ENCODE results near the gene SPINK6. TPM values are rescaled to one million over a fixed set of nuclear protein-coding genes. Genes with fewer than 3 reads are reported as not detected.

SPINK6 gene
- total RNA-seq, 1 experiment from 2014 or later: not detected

GRCh38 chr5:148179234-148179824, 23.5 kb upstream of the SPINK6 start:
- no peak overlapping the region for H3K27ac ChIP-seq (ENCODE audit: low read depth, low read length, poor library complexity, severe bottlenecking)
- ChIA-PET POLR2A (ENCODE audit: low non-redundant PET) (no interaction called here), CTCF (interaction anchor here (1.4 kb wide), 1 partner anchor 552 kb away, joined by 7 read pairs; no protein-coding TSS in a partner anchor)
- TF ChIP-seq CTCF (conservative IDR thresholded peaks at IDR 0.05; ENCODE audit: low read depth, low read length) (peak; percentile 69), EZH2 (IDR thresholded peaks at IDR 0.05; ENCODE audit: borderline replicate concordance, low read depth, low read length, poor library complexity, severe bottlenecking) (no peak)
- H3K4me1 ChIP-seq (ENCODE audit: insufficient read depth, low read length, poor library complexity, severe bottlenecking): no peaks in the 10 kb centered on the region
- DNase-seq (ENCODE audit: low spot score): peak; percentile 58
- intact Hi-C loops (cut with micrococcal nuclease; ENCODE audit: unreplicated experiment): loop anchor here (1.0 to 10.0 kb wide), 5 partner anchors 195 to 935 kb away; no protein-coding TSS in a partner anchor
- BruUV-seq (replicated peaks): no TSS peak
- no peak overlapping the region for H3K4me3 ChIP-seq (ENCODE audit: low read depth, low read length, poor library complexity, severe bottlenecking)
- H3K27me3 ChIP-seq (replicated peaks; ENCODE audit: insufficient read depth, low read depth, low read length, poor library complexity): peaks cover 32% of the 10 kb centered on the region
- no peaks in the 10 kb centered on the region for H3K9me3 ChIP-seq (ENCODE audit: low read depth, low read length, poor library complexity, severe bottlenecking)
- no peaks in the 10 kb centered on the region for H3K36me3 ChIP-seq (ENCODE audit: insufficient read depth, low read length, poor library complexity, severe bottlenecking)

- intact Hi-C loops (cut with micrococcal nuclease; ENCODE audit: unreplicated experiment): no loop called here
Measured at GRCh38 chr5:148186248-148187003, 16.4 kb upstream of the SPINK6 start.

GRCh38 chr5:148191010-148191409, 11.8 kb upstream of the SPINK6 start:
- Histone ChIP-seq H3K27ac (ENCODE audit: low read depth, low read length, poor library complexity, severe bottlenecking) (no peak overlapping the region), H3K27me3 (replicated peaks; ENCODE audit: insufficient read depth, low read depth, low read length, poor library complexity) (peaks cover 38% of the 10 kb centered on the region), H3K4me1 (ENCODE audit: insufficient read depth, low read length, poor library complexity, severe bottlenecking) (no peaks in the 10 kb centered on the region), H3K4me3 (ENCODE audit: low read depth, low read length, poor library complexity, severe bottlenecking) (no peak overlapping the region), H3K9me3 (ENCODE audit: low read depth, low read length, poor library complexity, severe bottlenecking) (no peaks in the 10 kb centered on the region), H3K36me3 (ENCODE audit: insufficient read depth, low read length, poor library complexity, severe bottlenecking) (no peaks in the 10 kb centered on the region)
- intact Hi-C loops (cut with micrococcal nuclease; ENCODE audit: unreplicated experiment): loop anchor here (5.0 kb wide), 1 partner anchor 531 kb away; no protein-coding TSS in a partner anchor
- ChIA-PET CTCF (no interaction called here), POLR2A (ENCODE audit: low non-redundant PET) (no interaction called here)
- DNase-seq (ENCODE audit: low spot score): no peak
- TF ChIP-seq CTCF (conservative IDR thresholded peaks at IDR 0.05; ENCODE audit: low read depth, low read length) (no peak), EZH2 (IDR thresholded peaks at IDR 0.05; ENCODE audit: borderline replicate concordance, low read depth, low read length, poor library complexity, severe bottlenecking) (no peak)
- no TSS peak for BruUV-seq (replicated peaks)

More at GRCh38 chr5:148186248-148187003, 16.4 kb upstream of the SPINK6 start:
- CTCF ChIA-PET: no interaction called here
- no TSS peak for BruUV-seq (replicated peaks)
- Histone ChIP-seq H3K4me3 (ENCODE audit: low read depth, low read length, poor library complexity, severe bottlenecking) (no peak overlapping the region), H3K27ac (ENCODE audit: low read depth, low read length, poor library complexity, severe bottlenecking) (no peak overlapping the region), H3K4me1 (ENCODE audit: insufficient read depth, low read length, poor library complexity, severe bottlenecking) (no peaks in the 10 kb centered on the region), H3K36me3 (ENCODE audit: insufficient read depth, low read length, poor library complexity, severe bottlenecking) (no peaks in the 10 kb centered on the region), H3K27me3 (replicated peaks; ENCODE audit: insufficient read depth, low read depth, low read length, poor library complexity) (peaks cover 72% of the 10 kb centered on the region), H3K9me3 (ENCODE audit: low read depth, low read length, poor library complexity, severe bottlenecking) (no peaks in the 10 kb centered on the region)
- POLR2A ChIA-PET (ENCODE audit: low non-redundant PET): no interaction called here
- TF ChIP-seq EZH2 (IDR thresholded peaks at IDR 0.05; ENCODE audit: borderline replicate concordance, low read depth, low read length, poor library complexity, severe bottlenecking) (no peak), CTCF (conservative IDR thresholded peaks at IDR 0.05; ENCODE audit: low read depth, low read length) (no peak)
- DNase-seq (ENCODE audit: low spot score): no peak
